Upper lobe of right lung (tissue), 1 donor: Measurements from ENCODE around the gene HEATR5B. TPM values are rescaled to one million over a fixed set of nuclear protein-coding genes. Genes with fewer than 3 reads are reported as not detected.
"Not testable (repeated sequence)": the region's sequence is repeated elsewhere in the genome, so short reads cannot be mapped to it uniquely, and the experiment has no call there.

Experiments used
- ATAC-seq: fragments of 200-7000 bp; cut with Tn5 transposase; one replicate; pipeline ENCODE4 v1.9.1; 2020; ENCODE audit warnings: mild to moderate bottlenecking, moderate library complexity
- DNase-seq: peaks from one replicate; pipeline ENCODE4 v3.0.0-alpha.2; 2020
- H3K27ac ChIP-seq: fragments of 200-600 bp; one replicate; pipeline ENCODE4 v1.8.0; 2022
- H3K27me3 ChIP-seq: fragments of 200-600 bp; one replicate; pipeline ENCODE4 v1.8.0; 2022; ENCODE audit warnings: mild to moderate bottlenecking
- H3K36me3 ChIP-seq: fragments of 200-600 bp; one replicate; pipeline ENCODE4 v1.8.0; 2022
- H3K4me1 ChIP-seq: fragments of 200-600 bp; one replicate; pipeline ENCODE4 v1.8.0; 2022
- H3K4me3 ChIP-seq: fragments of 200-600 bp; one replicate; pipeline ENCODE4 v1.8.0; 2022; ENCODE audit warnings: mild to moderate bottlenecking
- H3K9me3 ChIP-seq: fragments of 200-600 bp; one replicate; pipeline ENCODE4 v1.8.0; 2022
- CTCF ChIP-seq: fragments of 200-600 bp; IDR thresholded peaks from one replicate; pipeline ENCODE4 v1.8.0; 2022; ENCODE audit warnings: antibody characterized with exemption
- intact Hi-C: fragments of 100-400 bp; cut with DNase I; formaldehyde crosslinking; loops from one replicate; pipeline ENCODE4 v1.11.0; 2022
- total RNA-seq: library from RNA; stranded (reverse); fragmentation: NEBNext Ultra II Directional; extraction: Animal tissue kit (Norgen Biotek cat#: 25700); gene quantifications from one replicate; pipeline ENCODE4 v1.2.1, GENCODE V29; 2021
- donor health status: DM: no; HTN: yes; CAD: no; lungs with severe emphysema.

The HEATR5B gene
- total RNA-seq, 1 donor from 2014 or later = 23.1 TPM

GRCh38 chr2:37000988-37001556, 83.1 kb downstream of the HEATR5B start:
- no peaks in the 10 kb centered on the region for H3K27me3 ChIP-seq
- H3K4me1 ChIP-seq = no peaks in the 10 kb centered on the region
- H3K4me3 ChIP-seq = no peak overlapping the region
- DNase-seq (no peak), ATAC-seq (no peak)
- no peaks in the 10 kb centered on the region for H3K9me3 ChIP-seq
- no peak overlapping the region for H3K27ac ChIP-seq
- TF ChIP-seq CTCF = no peak
- peaks cover 98% of the 10 kb centered on the region for H3K36me3 ChIP-seq
- intact Hi-C loops = no loop called here

DNA sequence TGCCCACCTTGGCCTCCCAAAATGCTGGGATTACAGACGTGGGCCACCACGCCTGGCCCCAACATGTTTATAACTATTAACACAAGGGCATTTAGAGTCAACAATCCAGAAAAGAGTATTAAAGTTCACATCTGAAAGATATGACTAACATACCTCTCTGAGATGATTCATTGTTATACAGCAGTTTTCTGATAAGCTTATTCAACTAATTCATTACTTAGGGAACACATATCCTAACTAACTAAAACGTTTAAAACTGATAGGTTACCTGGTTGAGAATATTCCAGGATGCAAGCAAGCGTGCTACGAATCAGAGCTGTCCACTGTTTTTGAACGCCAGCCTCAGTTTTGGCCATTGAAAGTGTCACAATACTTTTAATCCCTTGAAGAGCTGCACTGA, 83.9 kb downstream of the HEATR5B start:
- intact Hi-C loops = no loop called here
- H3K4me3 ChIP-seq = no peak overlapping the region
- H3K4me1 ChIP-seq = no peaks in the 10 kb centered on the region
- H3K36me3 ChIP-seq = peaks cover 96% of the 10 kb centered on the region
- H3K27ac ChIP-seq = no peak overlapping the region
- DNase-seq (no peak), ATAC-seq (no peak)
- H3K27me3 ChIP-seq = no peaks in the 10 kb centered on the region
- H3K9me3 ChIP-seq = no peaks in the 10 kb centered on the region
- TF ChIP-seq CTCF = no peak

DNA sequence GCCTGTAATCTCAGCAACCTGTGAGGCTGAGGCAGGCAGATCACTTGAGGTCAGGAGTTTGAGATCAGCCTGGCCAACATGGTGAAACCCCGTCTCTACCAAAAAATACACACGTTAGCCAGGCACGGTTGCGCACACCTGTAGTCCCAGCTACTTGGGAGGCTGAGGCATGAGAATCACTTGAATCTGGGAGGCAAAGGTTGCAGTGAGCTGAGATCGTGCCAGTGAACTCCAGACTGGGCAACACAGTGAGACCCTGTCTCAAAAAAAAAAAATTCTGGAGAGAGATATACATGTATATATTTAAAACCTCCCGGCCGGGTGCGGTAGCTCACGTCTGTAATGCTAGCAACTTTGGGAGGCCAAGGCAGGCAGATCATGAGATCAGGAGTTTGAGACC, 84.8 kb downstream of the HEATR5B start:
- H3K4me1 ChIP-seq, H3K27ac ChIP-seq, H3K27me3 ChIP-seq, H3K9me3 ChIP-seq, DNase-seq, ATAC-seq, H3K4me3 ChIP-seq, intact Hi-C loops: not testable (repeated sequence)
- H3K36me3 ChIP-seq = peaks cover 87% of the 10 kb centered on the region

DNA sequence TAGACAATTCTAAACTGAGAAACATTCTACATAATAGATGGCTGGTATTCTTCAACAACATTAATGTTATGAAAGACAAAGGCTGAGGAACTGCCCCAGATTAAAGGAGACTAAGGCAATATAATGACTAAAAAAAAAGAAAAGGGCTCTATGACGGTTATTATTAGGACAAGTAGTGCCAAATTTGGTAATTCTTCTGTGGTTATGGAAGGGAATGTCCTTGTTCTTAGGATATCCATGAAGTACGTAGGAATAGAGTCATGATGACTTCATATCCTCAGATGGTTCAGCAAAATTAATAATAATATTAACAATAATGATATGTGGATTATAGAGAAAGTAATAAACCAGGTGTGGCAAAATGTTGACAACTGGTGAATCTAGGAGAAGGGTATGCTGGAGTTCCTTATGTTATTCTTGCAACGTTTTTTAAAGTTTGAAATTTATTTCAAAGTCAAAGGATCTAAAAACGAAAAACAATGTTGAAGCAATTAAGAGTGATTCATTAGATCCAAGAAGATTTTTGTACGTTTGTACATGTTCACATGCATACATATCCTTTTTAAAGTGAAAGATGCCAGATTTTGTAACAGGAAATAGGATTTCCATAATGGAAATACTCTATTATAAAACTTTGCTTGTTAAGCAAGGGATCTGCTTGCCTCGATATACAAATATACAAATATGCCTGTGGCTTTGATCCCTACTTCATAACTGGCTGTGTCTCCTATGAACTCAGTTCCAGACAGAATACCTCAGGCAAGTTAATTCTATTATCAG, 90.1 kb downstream of the HEATR5B start:
- DNase-seq (no peak), ATAC-seq (no peak)
- Histone ChIP-seq H3K4me1 (no peaks in the 10 kb centered on the region), H3K27ac (no peak overlapping the region), H3K9me3 (no peaks in the 10 kb centered on the region), H3K27me3 (no peaks in the 10 kb centered on the region), H3K36me3 (peaks cover 60% of the 10 kb centered on the region), H3K4me3 (no peak overlapping the region)
- intact Hi-C loops = no loop called here
- TF ChIP-seq CTCF = no peak

DNA sequence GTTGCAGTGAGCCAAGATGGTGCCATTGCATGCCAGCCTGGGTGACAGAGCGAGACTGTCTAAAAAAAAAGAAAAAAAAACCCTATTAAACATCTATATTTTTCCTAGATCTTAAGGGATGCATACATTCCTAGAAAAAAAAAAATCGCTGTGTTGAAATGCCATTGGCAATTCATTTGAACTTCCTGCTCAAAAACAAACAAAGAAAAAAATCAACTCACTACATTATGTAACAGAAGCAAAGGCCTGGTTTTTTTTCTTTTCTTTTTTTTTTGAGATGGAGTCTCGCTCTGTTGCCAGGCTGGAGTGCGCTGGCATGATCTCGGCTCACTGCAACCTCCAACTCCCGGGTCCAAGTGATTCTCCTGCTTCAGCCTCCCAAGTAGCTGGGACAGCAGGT, 96.2 kb downstream of the HEATR5B start:
- H3K36me3 ChIP-seq = peaks cover 50% of the 10 kb centered on the region
- no peak for TF ChIP-seq CTCF
- ATAC-seq (no peak), DNase-seq (no peak)
- no peak overlapping the region for H3K27ac ChIP-seq
- H3K4me1 ChIP-seq = no peaks in the 10 kb centered on the region
- H3K4me3 ChIP-seq = no peak overlapping the region
- intact Hi-C loops = no loop called here
- no peaks in the 10 kb centered on the region for H3K9me3 ChIP-seq
- no peaks in the 10 kb centered on the region for H3K27me3 ChIP-seq

GRCh38 chr2:36982467-36982866, 101.7 kb downstream of the HEATR5B start:
- DNase-seq = no peak
- H3K9me3 ChIP-seq = no peaks in the 10 kb centered on the region
- peaks cover 38% of the 10 kb centered on the region for H3K36me3 ChIP-seq
- H3K4me1 ChIP-seq = no peaks in the 10 kb centered on the region
- no peak overlapping the region for H3K4me3 ChIP-seq
- no peak overlapping the region for H3K27ac ChIP-seq
- no peak for ATAC-seq
- H3K27me3 ChIP-seq = no peaks in the 10 kb centered on the region
- intact Hi-C loops = no loop called here
- no peak for TF ChIP-seq CTCF
